GM18858 (cell line): Measurements from ENCODE around the gene PRM3.
A peak's percentile ranks its signal among the peaks of the same experiment; 100 is the strongest.

Experiments
- ATAC-seq: cut with Tn5 transposase; IDR thresholded peaks from one replicate; pipeline ENCODE4 v1.9.1; 2021; ENCODE audit not compliant: unreplicated experiment

The PRM3 gene

GRCh38 chr16:11259655-11260595 lies 13.5 kb downstream of the PRM3 start:
- ATAC-seq, result no peak

GRCh38 chr16:11258553-11259492 lies 14.6 kb downstream of the PRM3 start:
- ATAC-seq, result no peak

GRCh38 chr16:11257131-11257938 lies 16.1 kb downstream of the PRM3 start:
- ATAC-seq, result no peak

GRCh38 chr16:11256661-11257130 lies 16.7 kb downstream of the PRM3 start:
- no peak for ATAC-seq

GRCh38 chr16:11255737-11256660 lies 17.4 kb downstream of the PRM3 start, which contains the start of gene SOCS1:
Gene SOCS1 (minus strand): TSS chr16:11256204. CDS start chr16:11255478, 726 bp downstream.
- ATAC-seq, result peak; percentile 38

- ATAC-seq, result no peak
Observed at GRCh38 chr16:11254913-11255736, 18.3 kb downstream of the PRM3 start.

- ATAC-seq, result no peak
Observed at GRCh38 chr16:11253995-11254912, 19.2 kb downstream of the PRM3 start.

GRCh38 chr16:11253009-11253994 lies 20.1 kb downstream of the PRM3 start:
- ATAC-seq, result no peak

- ATAC-seq, result no peak
Observed at GRCh38 chr16:11252482-11252931, 20.9 kb downstream of the PRM3 start.

GRCh38 chr16:11251525-11252481 lies 21.6 kb downstream of the PRM3 start:
- no peak for ATAC-seq

- ATAC-seq, result no peak
Observed at GRCh38 chr16:11250786-11251524, 22.5 kb downstream of the PRM3 start.

GRCh38 chr16:11250091-11250785 lies 23.2 kb downstream of the PRM3 start:
- ATAC-seq, result no peak

GRCh38 chr16:11249233-11250061 lies 24.0 kb downstream of the PRM3 start:
- no peak for ATAC-seq
